Lower lobe of right lung (tissue), 2 donors: ENCODE measurements around the gene USHBP1. TPM values are rescaled to one million over a fixed set of nuclear protein-coding genes. Genes with fewer than 3 reads are reported as not detected.

Experiments
- ATAC-seq, 2 donors: fragments of 200-7000 bp; cut with Tn5 transposase; one replicate each; pipeline ENCODE4 v1.9.1; 2020 to 2022; ENCODE audit warnings: mild to moderate bottlenecking in 2 of 2, moderate library complexity in 2 of 2
- DNase-seq: peaks from one replicate; pipeline ENCODE4 v3.0.0-alpha.2; 2020
- H3K27ac ChIP-seq: fragments of 200-600 bp; one replicate; pipeline ENCODE4 v1.8.0; 2022
- H3K27me3 ChIP-seq: fragments of 200-600 bp; one replicate; pipeline ENCODE4 v1.8.0; 2022; ENCODE audit warnings: low read depth
- H3K36me3 ChIP-seq: fragments of 200-600 bp; one replicate; pipeline ENCODE4 v1.8.0; 2022; ENCODE audit warnings: mild to moderate bottlenecking
- H3K4me1 ChIP-seq: fragments of 200-600 bp; one replicate; pipeline ENCODE4 v1.8.0; 2022
- H3K4me3 ChIP-seq: fragments of 200-600 bp; one replicate; pipeline ENCODE4 v1.8.0; 2022; ENCODE audit warnings: mild to moderate bottlenecking
- H3K9me3 ChIP-seq: fragments of 200-600 bp; one replicate; pipeline ENCODE4 v1.8.0; 2022
- CTCF ChIP-seq: fragments of 200-600 bp; IDR thresholded peaks from one replicate; pipeline ENCODE4 v1.8.0; 2022; ENCODE audit warnings: antibody characterized with exemption, mild to moderate bottlenecking
- intact Hi-C: fragments of 100-400 bp; cut with DNase I; formaldehyde crosslinking; loops from one replicate; pipeline ENCODE4 v1.11.0; 2022
- total RNA-seq: library from RNA; stranded (reverse); fragmentation: NEBNext Ultra II Directional; extraction: Animal tissue kit (Norgen Biotek cat#: 25700); gene quantifications from one replicate; pipeline ENCODE4 v1.2.1, GENCODE V29; 2021
- donor health status: DM: no; HTN: yes; CAD: no; lungs with severe emphysema.

USHBP1 gene
- total RNA-seq, 1 donor from 2014 or later, result 8.2 TPM

DNA sequence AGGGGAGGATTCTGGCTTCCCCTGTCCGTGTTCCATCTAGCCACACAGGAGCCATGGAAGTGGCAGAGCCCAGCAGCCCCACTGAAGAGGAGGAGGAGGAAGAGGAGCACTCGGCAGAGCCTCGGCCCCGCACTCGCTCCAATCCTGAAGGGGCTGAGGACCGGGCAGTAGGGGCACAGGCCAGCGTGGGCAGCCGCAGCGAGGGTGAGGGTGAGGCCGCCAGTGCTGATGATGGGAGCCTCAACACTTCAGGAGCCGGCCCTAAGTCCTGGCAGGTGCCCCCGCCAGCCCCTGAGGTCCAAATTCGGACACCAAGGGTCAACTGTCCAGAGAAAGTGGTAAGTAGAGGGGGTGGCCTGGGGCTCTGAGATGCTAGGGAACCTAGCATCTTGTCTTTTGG lies 4.2 kb upstream of the USHBP1 start:
- intact Hi-C loops, result no loop called here
- TF ChIP-seq CTCF, result no peak
- no peak for ATAC-seq

GRCh38 chr19:17266975-17267788 lies 2.6 kb upstream of the USHBP1 start, which contains the start of gene BABAM1:
Gene BABAM1 (plus strand): TSS chr19:17267443. CDS start chr19:17268807, 1,364 bp downstream.
- Histone ChIP-seq H3K27ac (peak within 1 kb of the TSS; percentile 75), H3K4me3 (peak within 1 kb of the TSS; percentile 94), H3K4me1 (peaks cover 22% of the 10 kb centered on the region), H3K27me3 (no peaks in the 10 kb centered on the region), H3K9me3 (no peaks in the 10 kb centered on the region), H3K36me3 (peaks cover 37% of the 10 kb centered on the region)
- DNase-seq, result peak; percentile 95
- intact Hi-C loops, result no loop called here
- no peak for TF ChIP-seq CTCF
- peak; percentile 98 for ATAC-seq

More for the DNA sequence above, 4.2 kb upstream of the USHBP1 start:
- Histone ChIP-seq H3K9me3 (no peaks in the 10 kb centered on the region), H3K36me3 (peaks cover 50% of the 10 kb centered on the region), H3K27ac (no peak overlapping the region), H3K4me3 (no peak overlapping the region), H3K4me1 (peaks cover 22% of the 10 kb centered on the region), H3K27me3 (no peaks in the 10 kb centered on the region)
- DNase-seq, result no peak

GRCh38 chr19:17266589-17266974 lies 2.0 kb upstream of the USHBP1 start:
- DNase-seq, result no peak
- Histone ChIP-seq H3K36me3 (peaks cover 31% of the 10 kb centered on the region), H3K9me3 (no peaks in the 10 kb centered on the region), H3K4me1 (peaks cover 22% of the 10 kb centered on the region), H3K27me3 (no peaks in the 10 kb centered on the region), H3K4me3 (peak overlapping the region; percentile 29), H3K27ac (peak overlapping the region; percentile 33)
- TF ChIP-seq CTCF, result no peak
- intact Hi-C loops, result no loop called here
- ATAC-seq, result no peak

DNA sequence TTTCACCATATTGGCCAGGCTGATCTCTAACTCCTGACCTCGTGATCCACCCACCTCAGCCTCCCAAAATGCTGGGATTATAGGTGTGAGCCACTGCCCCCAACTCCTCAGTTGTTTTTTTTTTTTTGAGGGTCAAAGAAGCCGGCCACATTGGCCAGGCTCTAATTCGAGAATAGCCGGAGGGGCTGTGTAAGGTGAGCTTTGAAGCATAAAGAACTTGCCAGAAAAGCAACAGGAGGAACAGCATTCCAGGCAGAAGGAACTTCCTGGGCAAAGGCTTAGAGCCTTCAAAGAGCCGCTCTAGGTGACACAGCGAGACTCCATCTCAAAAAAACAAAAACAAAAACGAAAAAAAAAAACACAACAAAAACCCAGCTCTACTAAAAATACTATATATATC lies 1.5 kb upstream of the USHBP1 start:
- DNase-seq (no peak), ATAC-seq (no peak)
- intact Hi-C loops, result no loop called here
- TF ChIP-seq CTCF, result no peak
- Histone ChIP-seq H3K4me1 (peaks cover 22% of the 10 kb centered on the region), H3K27me3 (no peaks in the 10 kb centered on the region), H3K27ac (peak overlapping the region; percentile 33), H3K4me3 (no peak overlapping the region), H3K36me3 (peaks cover 26% of the 10 kb centered on the region), H3K9me3 (no peaks in the 10 kb centered on the region)

GRCh38 chr19:17263712-17264640 lies 569 bp downstream of the USHBP1 start:
- intact Hi-C loops, result no loop called here
- Histone ChIP-seq H3K9me3 (no peaks in the 10 kb centered on the region), H3K4me1 (peaks cover 22% of the 10 kb centered on the region), H3K4me3 (peak overlapping the region; percentile 59), H3K27me3 (no peaks in the 10 kb centered on the region), H3K27ac (peak overlapping the region; percentile 77), H3K36me3 (peaks cover 5% of the 10 kb centered on the region)
- no peak for TF ChIP-seq CTCF
- ATAC-seq, result no peak
- no peak for DNase-seq
